Uterus (tissue), 4 donors: ENCODE measurements around the gene GNE. TPM values are rescaled to one million over a fixed set of nuclear protein-coding genes. Genes with fewer than 3 reads are reported as not detected.

ENCODE experiments used
- DNase-seq, 2 donors: peaks; one replicate each; pipeline ENCODE4 v3.0.0-alpha.2; 2019 to 2020
- H3K27ac ChIP-seq, 2 donors: fragments of 200-600 bp; sonication (generic); 1 replicate in 1 of 2; 2 replicates in 1 of 2; pipeline ENCODE4 v1.5.1; 2016 to 2018
- H3K27me3 ChIP-seq, 2 donors: fragments of 200-600 bp; sonication (generic); one replicate each; pipeline ENCODE4 v1.5.1; 2018 to 2019; ENCODE audit warnings: control low read depth in 1 of 2
- H3K36me3 ChIP-seq, 2 donors: fragments of 200-600 bp; sonication (generic); one replicate each; pipeline ENCODE4 v1.5.1; 2019; ENCODE audit warnings: control low read depth in 1 of 2
- H3K4me1 ChIP-seq, 2 donors: fragments of 200-600 bp; sonication (generic); one replicate each; pipeline ENCODE4 v1.5.1; 2018 to 2019; ENCODE audit warnings: control low read depth in 1 of 2
- H3K4me3 ChIP-seq, 2 donors: fragments of 200-600 bp; sonication (generic); 1 replicate in 1 of 2; 2 replicates in 1 of 2; pipeline ENCODE4 v1.5.1; 2018 to 2019; ENCODE audit warnings: mild to moderate bottlenecking in 1 of 2
- H3K9me3 ChIP-seq, 2 donors: fragments of 200-600 bp; sonication (generic); one replicate each; pipeline ENCODE4 v1.5.1; 2019; ENCODE audit warnings: control low read depth in 1 of 2
- CTCF ChIP-seq, 4 experiments: fragments of 200-600 bp in 2 of 4; fragments of 450-650 bp in 2 of 4; sonication (generic) in 2 of 4; IDR thresholded peaks; one replicate each; pipeline ENCODE4 v1.5.1; 2016 to 2019; ENCODE audit warnings: antibody characterized with exemption in 4 of 4, mild to moderate bottlenecking in 2 of 4, moderate library complexity in 1 of 4
- POLR2A ChIP-seq, 2 donors: fragments of 450-650 bp; IDR thresholded peaks; one replicate each; pipeline ENCODE4 v1.6.1; 2016; ENCODE audit warnings: antibody characterized with exemption in 2 of 2, mild to moderate bottlenecking in 1 of 2, moderate library complexity in 1 of 2
- intact Hi-C: fragments of 100-400 bp; cut with DNase I; formaldehyde crosslinking; loops from one replicate; pipeline ENCODE4 v1.15.1; 2023; ENCODE audit warnings: low total_unique reads
- total RNA-seq, 4 donors: library from RNA; depleted of rRNA in 3 of 4; stranded (reverse); fragments of >200 nt in 3 of 4; gene quantifications; one replicate each; pipeline versions ENCODE4 v1.1.0 to v1.2.4, GENCODE V29; 2014 to 2023
- donor health status: DM: yes; HTN: yes; CAD: no.

The GNE gene
- total RNA-seq, 4 donors from 2014 or later = 10.3 to 42.2 (median 30.0) TPM

- intact Hi-C loops = no loop called here
- no peaks in the 10 kb centered on the region for H3K9me3 ChIP-seq
- no peaks in the 10 kb centered on the region for H3K36me3 ChIP-seq
- DNase-seq = no peak
- no peaks in the 10 kb centered on the region for H3K4me1 ChIP-seq
- no peaks in the 10 kb centered on the region for H3K27me3 ChIP-seq
- no peak overlapping the region for H3K4me3 ChIP-seq
- H3K27ac ChIP-seq = no peak overlapping the region
- TF ChIP-seq POLR2A (IDR thresholded peaks at IDR 0.05) (no peak), CTCF (IDR thresholded peaks at IDR 0.05) (no peak)
Observed at GRCh38 chr9:36210722-36211121, 47.5 kb downstream of the GNE start.

DNA sequence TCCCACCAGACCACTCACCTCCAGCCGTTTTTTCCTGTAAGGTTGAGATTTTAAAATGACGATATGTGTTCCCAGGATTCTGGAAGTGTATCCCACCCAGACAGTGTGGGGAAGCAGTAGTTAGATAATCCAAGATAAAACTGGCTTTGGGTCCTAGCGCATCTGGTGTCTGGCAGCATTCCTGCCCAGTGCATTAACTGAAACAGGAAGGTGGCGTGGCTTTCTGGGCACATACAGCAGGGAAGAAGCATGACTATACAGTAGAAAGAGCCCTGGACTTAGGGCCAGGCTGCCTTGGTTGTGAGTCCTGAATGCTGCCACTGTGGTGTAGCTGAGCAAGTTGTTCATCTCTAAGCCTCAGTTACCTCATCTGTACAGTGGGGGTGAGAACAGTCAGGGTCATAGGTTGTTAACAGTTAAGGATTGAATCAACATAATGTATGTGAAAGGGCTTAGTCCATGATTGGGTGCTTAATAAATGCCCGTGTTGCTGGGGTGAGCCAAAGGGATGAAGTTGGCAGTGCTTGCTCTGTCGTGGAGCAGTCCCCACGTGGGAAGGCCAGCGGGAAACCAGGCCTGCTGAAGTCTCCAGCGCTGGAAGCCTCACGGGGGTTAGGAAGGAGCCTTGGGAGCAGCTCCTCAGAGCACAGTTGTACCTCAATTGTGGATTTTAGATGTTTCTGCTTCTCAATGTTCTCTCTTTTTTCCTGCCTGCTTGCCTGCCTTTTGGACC lies 49.6 kb downstream of the GNE start:
- H3K27me3 ChIP-seq = no peaks in the 10 kb centered on the region
- H3K4me3 ChIP-seq = no peak overlapping the region
- H3K9me3 ChIP-seq = no peaks in the 10 kb centered on the region
- H3K36me3 ChIP-seq = no peaks in the 10 kb centered on the region
- DNase-seq = no peak
- peak overlapping the region in 1 of 2 donors; percentile 66 for H3K27ac ChIP-seq
- no peak for TF ChIP-seq CTCF (IDR thresholded peaks at IDR 0.05)
- TF ChIP-seq POLR2A (IDR thresholded peaks at IDR 0.05) = no peak
- intact Hi-C loops = loop anchor here (10.0 kb wide), 1 partner anchor 116 kb away; no protein-coding TSS in a partner anchor
- H3K4me1 ChIP-seq = no peaks in the 10 kb centered on the region

GRCh38 chr9:36207546-36208012 lies 50.7 kb downstream of the GNE start:
- H3K27me3 ChIP-seq = no peaks in the 10 kb centered on the region
- peak overlapping the region; percentile 25 to 66 for H3K27ac ChIP-seq
- H3K36me3 ChIP-seq = no peaks in the 10 kb centered on the region
- no peak overlapping the region for H3K4me3 ChIP-seq
- intact Hi-C loops = loop anchor here (10.0 kb wide), 1 partner anchor 117 kb away; no protein-coding TSS in a partner anchor
- H3K4me1 ChIP-seq = no peaks in the 10 kb centered on the region
- H3K9me3 ChIP-seq = no peaks in the 10 kb centered on the region
- no peak for DNase-seq
- TF ChIP-seq POLR2A (IDR thresholded peaks at IDR 0.05) = no peak
- no peak for TF ChIP-seq CTCF (IDR thresholded peaks at IDR 0.05)

GRCh38 chr9:36207016-36207415 lies 51.2 kb downstream of the GNE start:
- DNase-seq = no peak
- Histone ChIP-seq H3K9me3 (no peaks in the 10 kb centered on the region), H3K27ac (peak overlapping the region; percentile 25 to 66), H3K36me3 (no peaks in the 10 kb centered on the region), H3K4me1 (no peaks in the 10 kb centered on the region), H3K4me3 (no peak overlapping the region), H3K27me3 (no peaks in the 10 kb centered on the region)
- no peak for TF ChIP-seq CTCF (IDR thresholded peaks at IDR 0.05)
- no peak for TF ChIP-seq POLR2A (IDR thresholded peaks at IDR 0.05)
- intact Hi-C loops = loop anchor here (10.0 kb wide), 1 partner anchor 118 kb away; no protein-coding TSS in a partner anchor

- DNase-seq = no peak
- TF ChIP-seq POLR2A (IDR thresholded peaks at IDR 0.05) (no peak), CTCF (IDR thresholded peaks at IDR 0.05) (no peak)
- intact Hi-C loops = loop anchor here (10.0 kb wide), 1 partner anchor 120 kb away; no protein-coding TSS in a partner anchor
Observed at GRCh38 chr9:36204906-36205547, 53.2 kb downstream of the GNE start.

More at GRCh38 chr9:36204906-36205547, 53.2 kb downstream of the GNE start:
- Histone ChIP-seq H3K9me3 (no peaks in the 10 kb centered on the region), H3K4me1 (no peaks in the 10 kb centered on the region), H3K4me3 (no peak overlapping the region), H3K27ac (no peak overlapping the region), H3K27me3 (no peaks in the 10 kb centered on the region), H3K36me3 (no peaks in the 10 kb centered on the region)
